ENCODE data around the gene PRKAG1. TPM values are rescaled to one million over a fixed set of nuclear protein-coding genes. Genes with fewer than 3 reads are reported as not detected.

The PRKAG1 gene
- total and polyA plus RNA-seq, 8 donors = 48.4 to 81.8 (median 78.3) TPM

DNA sequence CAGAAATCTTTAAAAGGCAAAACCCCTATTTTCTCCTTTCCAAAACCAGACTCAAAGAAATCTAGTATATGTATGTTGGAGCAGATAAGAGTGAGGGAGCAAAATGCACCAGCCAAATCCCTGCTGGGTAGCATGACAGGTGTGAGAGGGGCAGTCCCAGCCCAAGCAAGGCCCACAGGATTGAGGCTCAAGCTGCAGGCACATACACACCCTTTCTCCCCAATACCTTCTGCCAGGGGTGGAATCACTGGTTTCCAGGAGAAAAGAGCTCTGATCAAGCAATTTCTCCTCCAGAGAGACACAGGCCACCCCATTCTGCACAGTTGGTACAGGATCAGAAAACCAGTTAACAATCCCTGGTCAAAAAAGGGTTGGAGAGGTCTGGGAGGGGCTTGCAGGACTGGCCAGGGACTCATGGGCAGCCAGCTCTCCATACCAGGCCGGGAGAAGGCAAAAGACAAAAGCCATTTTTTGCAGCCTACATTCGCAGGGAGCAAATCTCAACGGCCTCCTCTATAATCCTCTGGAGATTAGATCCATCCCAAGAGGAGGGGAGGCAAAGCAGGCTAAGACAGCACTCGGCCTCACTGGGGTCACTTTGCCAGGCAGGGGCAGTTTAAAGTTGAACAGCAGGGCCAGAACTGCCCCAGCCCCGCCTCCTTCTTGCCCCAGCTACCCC, 39.9 kb upstream of the PRKAG1 start:
- intact Hi-C loops (cut with DNase I) = no loop called here
- peaks cover 24 to 56% of the 10 kb centered on the region in 2 donors for H3K4me1 ChIP-seq
- no peaks in the 10 kb centered on the region for H3K9me3 ChIP-seq
- H3K27ac ChIP-seq = peak overlapping the region; percentile 95 to 97
- DNase-seq = no peak
- H3K27me3 ChIP-seq = no peaks in the 10 kb centered on the region
- ATAC-seq = no peak
- TF ChIP-seq, protein P1, sequence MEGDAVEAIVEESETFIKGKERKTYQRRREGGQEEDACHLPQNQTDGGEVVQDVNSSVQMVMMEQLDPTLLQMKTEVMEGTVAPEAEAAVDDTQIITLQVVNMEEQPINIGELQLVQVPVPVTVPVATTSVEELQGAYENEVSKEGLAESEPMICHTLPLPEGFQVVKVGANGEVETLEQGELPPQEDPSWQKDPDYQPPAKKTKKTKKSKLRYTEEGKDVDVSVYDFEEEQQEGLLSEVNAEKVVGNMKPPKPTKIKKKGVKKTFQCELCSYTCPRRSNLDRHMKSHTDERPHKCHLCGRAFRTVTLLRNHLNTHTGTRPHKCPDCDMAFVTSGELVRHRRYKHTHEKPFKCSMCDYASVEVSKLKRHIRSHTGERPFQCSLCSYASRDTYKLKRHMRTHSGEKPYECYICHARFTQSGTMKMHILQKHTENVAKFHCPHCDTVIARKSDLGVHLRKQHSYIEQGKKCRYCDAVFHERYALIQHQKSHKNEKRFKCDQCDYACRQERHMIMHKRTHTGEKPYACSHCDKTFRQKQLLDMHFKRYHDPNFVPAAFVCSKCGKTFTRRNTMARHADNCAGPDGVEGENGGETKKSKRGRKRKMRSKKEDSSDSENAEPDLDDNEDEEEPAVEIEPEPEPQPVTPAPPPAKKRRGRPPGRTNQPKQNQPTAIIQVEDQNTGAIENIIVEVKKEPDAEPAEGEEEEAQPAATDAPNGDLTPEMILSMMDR (IDR thresholded peaks at IDR 0.05) = no peak
- H3K36me3 ChIP-seq = peaks cover 0 to 17% of the 10 kb centered on the region in 2 donors
- H3K4me3 ChIP-seq = peak overlapping the region; percentile 93 to 99

DNA sequence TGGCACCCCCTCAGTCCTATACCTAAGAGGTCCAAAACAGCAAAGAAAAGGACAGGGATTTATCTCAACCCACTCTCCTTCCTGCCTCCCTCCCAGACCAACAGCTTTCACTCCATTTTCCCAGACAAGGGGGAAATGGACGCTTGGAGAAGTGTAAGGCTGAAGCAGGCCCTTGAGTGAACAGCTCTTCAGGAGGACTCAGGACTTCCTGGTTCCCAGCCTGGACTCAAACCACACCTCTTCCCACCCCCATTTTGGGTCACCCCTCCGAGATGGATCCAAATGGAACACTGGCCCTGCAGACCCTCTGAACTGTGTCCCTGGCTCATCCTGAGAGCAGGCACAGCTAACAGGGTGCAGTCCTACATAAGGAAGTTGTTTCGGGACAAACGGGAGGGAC, 39.3 kb upstream of the PRKAG1 start:
- Histone ChIP-seq H3K4me1 (peaks cover 24 to 56% of the 10 kb centered on the region in 2 donors), H3K4me3 (peak overlapping the region; percentile 93 to 99), H3K9me3 (no peaks in the 10 kb centered on the region), H3K27ac (peak overlapping the region; percentile 95 to 97), H3K36me3 (peaks cover 0 to 23% of the 10 kb centered on the region in 2 donors), H3K27me3 (no peaks in the 10 kb centered on the region)
- intact Hi-C loops (cut with DNase I) = no loop called here
- DNase-seq = peak in 2 of 4 donors; percentile 54 to 59
- peak; percentile 44 for ATAC-seq
- TF ChIP-seq, protein P1 (IDR thresholded peaks at IDR 0.05) = no peak

- Histone ChIP-seq H3K9me3 (no peaks in the 10 kb centered on the region), H3K36me3 (peaks cover 0 to 41% of the 10 kb centered on the region in 2 donors), H3K4me1 (peaks cover 24 to 50% of the 10 kb centered on the region in 2 donors), H3K27ac (peak overlapping the region; percentile 63 to 95), H3K27me3 (no peaks in the 10 kb centered on the region), H3K4me3 (peak overlapping the region in 1 of 2 donors; percentile 99)
- intact Hi-C loops (cut with DNase I) = no loop called here
- peak in 2 of 4 donors; percentile 59 to 79 for DNase-seq
- TF ChIP-seq, protein P1 (IDR thresholded peaks at IDR 0.05) = no peak
- ATAC-seq = peak; percentile 54
These were observed 37.6 kb upstream of the PRKAG1 start for GRCh38 chr12:49055978-49056754.

GRCh38 chr12:49055092-49055491, 36.5 kb upstream of the PRKAG1 start:
- Histone ChIP-seq H3K27ac (no peak overlapping the region), H3K27me3 (no peaks in the 10 kb centered on the region), H3K4me3 (no peak overlapping the region), H3K4me1 (peaks cover 24 to 48% of the 10 kb centered on the region in 2 donors), H3K36me3 (peaks cover 0 to 51% of the 10 kb centered on the region in 2 donors), H3K9me3 (no peaks in the 10 kb centered on the region)
- no peak for ATAC-seq
- TF ChIP-seq, protein P1 (IDR thresholded peaks at IDR 0.05) = no peak
- no peak for DNase-seq
- intact Hi-C loops (cut with DNase I) = no loop called here

GRCh38 chr12:49054524-49054923, 35.9 kb upstream of the PRKAG1 start:
- DNase-seq (no peak), ATAC-seq (no peak)
- H3K4me1 ChIP-seq = peaks cover 24 to 48% of the 10 kb centered on the region in 2 donors
- H3K9me3 ChIP-seq = no peaks in the 10 kb centered on the region
- peaks cover 0 to 57% of the 10 kb centered on the region in 2 donors for H3K36me3 ChIP-seq
- TF ChIP-seq, protein P1 (IDR thresholded peaks at IDR 0.05) = no peak
- H3K4me3 ChIP-seq = no peak overlapping the region
- H3K27me3 ChIP-seq = no peaks in the 10 kb centered on the region
- H3K27ac ChIP-seq = no peak overlapping the region
- intact Hi-C loops (cut with DNase I) = no loop called here

Data from left lung (tissue), 10 donors.